Measurements from ENCODE around the gene MTHFD1. TPM values are rescaled to one million over a fixed set of nuclear protein-coding genes. Genes with fewer than 3 reads are reported as not detected.
A peak's percentile ranks its signal among the peaks of the same experiment; 100 is the strongest.

MTHFD1 gene
- total and polyA plus RNA-seq, 7 donors: 34.7 to 77.4 (median 57.4) TPM

DNA sequence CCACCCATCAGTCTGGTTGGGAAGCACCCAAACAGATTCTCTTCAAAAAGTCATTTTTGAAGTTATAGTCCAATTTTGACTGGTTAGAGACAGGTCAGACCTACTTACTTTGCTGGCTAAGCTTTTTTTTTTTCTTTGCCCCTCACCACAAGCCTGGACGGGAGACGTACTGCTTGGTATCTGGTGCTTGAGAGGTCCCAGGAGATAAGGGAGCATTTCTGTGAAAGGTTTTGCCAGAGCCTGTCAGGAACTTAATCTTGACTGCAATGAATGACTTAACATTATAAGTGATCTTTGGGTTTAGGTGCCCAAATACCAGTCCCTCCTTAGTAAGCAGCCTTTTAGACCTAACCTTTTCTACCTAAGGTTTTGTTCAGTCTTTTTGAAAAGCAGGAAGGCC is 6.3 kb downstream of the MTHFD1 start:
- intact Hi-C loops (cut with DNase I): no loop called here
- H3K4me3 ChIP-seq: no peak overlapping the region
- H3K36me3 ChIP-seq (ENCODE audit: insufficient read depth in 1 of 2, low read depth in 1 of 2): peaks cover 2 to 14% of the 10 kb centered on the region in 2 donors
- no peaks in the 10 kb centered on the region for H3K9me3 ChIP-seq
- no peak overlapping the region for H3K27ac ChIP-seq
- WGBS, 3 donors: 89 to 90% (median 89%) methylated on average over 2 of the region's 2 CpGs
- TF ChIP-seq CTCF (IDR thresholded peaks at IDR 0.05): no peak
- no peak for ATAC-seq
- no peaks in the 10 kb centered on the region for H3K27me3 ChIP-seq (ENCODE audit: insufficient read depth in 3 of 3, low read length in 2 of 3)
- H3K4me1 ChIP-seq: peaks cover 5% of the 10 kb centered on the region
- no peak for DNase-seq

DNA sequence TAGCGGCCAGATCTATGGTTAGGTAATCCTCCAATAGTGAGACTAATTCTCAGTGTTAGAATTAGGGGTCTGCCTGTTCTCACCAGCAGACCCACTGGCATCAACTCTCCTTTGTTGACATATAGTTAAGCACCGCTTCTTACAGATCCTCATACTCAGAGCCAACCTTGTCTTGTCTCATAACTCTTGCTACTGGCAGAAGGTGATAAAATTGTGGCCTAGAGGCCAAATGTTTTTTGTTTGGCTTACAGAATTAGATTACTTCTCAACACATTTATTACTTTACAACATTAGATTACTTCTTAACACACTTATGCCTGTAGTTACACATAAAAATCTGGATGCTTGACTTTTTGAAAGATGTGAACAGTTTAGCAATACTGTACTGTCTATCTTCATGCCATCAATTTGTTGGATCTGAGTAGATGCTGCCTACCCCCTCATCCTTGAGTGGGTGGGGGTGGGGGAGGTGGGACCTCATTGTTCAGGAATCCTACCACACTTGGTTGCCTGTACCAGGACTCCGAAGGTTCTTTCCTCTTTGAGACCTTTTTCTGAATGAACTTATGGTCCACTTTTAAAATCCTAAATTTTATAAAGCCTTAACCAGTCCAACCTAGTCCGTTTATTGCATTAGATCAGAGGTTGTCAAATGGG is 7.0 kb downstream of the MTHFD1 start:
- H3K27ac ChIP-seq: no peak overlapping the region
- H3K9me3 ChIP-seq: no peaks in the 10 kb centered on the region
- no peak overlapping the region for H3K4me3 ChIP-seq
- H3K36me3 ChIP-seq (ENCODE audit: insufficient read depth in 1 of 2, low read depth in 1 of 2): peaks cover 2 to 14% of the 10 kb centered on the region in 2 donors
- ATAC-seq (no peak), DNase-seq (no peak)
- 85 to 89% (median 86%) methylated on average over 4 of the region's 4 CpGs for WGBS, 3 donors
- TF ChIP-seq CTCF (IDR thresholded peaks at IDR 0.05): no peak
- H3K4me1 ChIP-seq: no peaks in the 10 kb centered on the region
- H3K27me3 ChIP-seq (ENCODE audit: insufficient read depth in 3 of 3, low read length in 2 of 3): no peaks in the 10 kb centered on the region
- intact Hi-C loops (cut with DNase I): no loop called here

GRCh38 chr14:64400829-64401459 is 12.8 kb downstream of the MTHFD1 start:
- 64 to 70% (median 70%) methylated on average over 6 of the region's 6 CpGs for WGBS, 3 donors
- no peaks in the 10 kb centered on the region for H3K9me3 ChIP-seq
- intact Hi-C loops (cut with DNase I): no loop called here
- ATAC-seq: peak in 2 of 4 donors; percentile 43 to 72
- no peaks in the 10 kb centered on the region for H3K27me3 ChIP-seq (ENCODE audit: insufficient read depth in 3 of 3, low read length in 2 of 3)
- no peak for DNase-seq
- no peak overlapping the region for H3K27ac ChIP-seq
- H3K4me1 ChIP-seq: peaks cover 5% of the 10 kb centered on the region
- H3K36me3 ChIP-seq (ENCODE audit: insufficient read depth in 1 of 2, low read depth in 1 of 2): peaks cover 8 to 45% of the 10 kb centered on the region in 2 donors
- H3K4me3 ChIP-seq: no peak overlapping the region
- no peak for TF ChIP-seq CTCF (IDR thresholded peaks at IDR 0.05)

DNA sequence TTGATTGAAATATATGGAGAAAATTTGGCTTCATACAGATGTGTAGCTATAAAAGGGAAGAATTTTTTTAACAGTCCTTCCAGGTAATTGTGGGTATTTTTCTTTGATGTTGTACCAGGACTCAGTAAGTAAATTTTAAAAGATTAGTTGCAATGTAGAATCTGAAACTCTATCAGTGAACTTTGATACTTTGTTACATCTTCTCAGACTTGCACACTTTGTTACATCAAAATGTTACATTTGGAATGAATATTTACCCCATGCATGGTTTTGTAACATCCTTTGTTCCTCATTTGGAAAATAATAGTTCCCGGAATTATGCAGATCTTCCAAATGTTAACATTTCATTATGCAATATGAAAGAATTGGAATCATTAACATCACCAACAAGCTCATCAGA is 13.8 kb downstream of the MTHFD1 start:
- no peak overlapping the region for H3K4me3 ChIP-seq
- no peak for ATAC-seq
- TF ChIP-seq CTCF (IDR thresholded peaks at IDR 0.05): no peak
- H3K27me3 ChIP-seq (ENCODE audit: insufficient read depth in 3 of 3, low read length in 2 of 3): no peaks in the 10 kb centered on the region
- no peaks in the 10 kb centered on the region for H3K9me3 ChIP-seq
- H3K4me1 ChIP-seq: peaks cover 5% of the 10 kb centered on the region
- WGBS, 3 donors: 90 to 100% (median 93%) methylated on average over 1 of the region's 1 CpG
- DNase-seq: no peak
- H3K36me3 ChIP-seq (ENCODE audit: insufficient read depth in 1 of 2, low read depth in 1 of 2): peaks cover 8 to 45% of the 10 kb centered on the region in 2 donors
- no peak overlapping the region for H3K27ac ChIP-seq
- intact Hi-C loops (cut with DNase I): no loop called here

All from psoas muscle (tissue), 8 donors.